Measurements from ENCODE around the gene FNDC3A. TPM values are rescaled to one million over a fixed set of nuclear protein-coding genes. Genes with fewer than 3 reads are reported as not detected.

FNDC3A gene
- total RNA-seq, 1 experiment from 2014 or later = 49.3 TPM

- DNase-seq (ENCODE audit: low spot score) = no peak
- intact Hi-C loops (cut with micrococcal nuclease; ENCODE audit: unreplicated experiment) = no loop called here
- peak overlapping the region; percentile 81 for H3K4me3 ChIP-seq (ENCODE audit: low read depth, low read length, poor library complexity, severe bottlenecking)
- H3K27ac ChIP-seq (ENCODE audit: low read depth, low read length, poor library complexity, severe bottlenecking) = peak overlapping the region; percentile 70
- ChIA-PET POLR2A (ENCODE audit: low non-redundant PET) (no interaction called here), CTCF (no interaction called here)
- BruUV-seq (replicated peaks) = no TSS peak
- no peak for TF ChIP-seq EZH2 (IDR thresholded peaks at IDR 0.05; ENCODE audit: borderline replicate concordance, low read depth, low read length, poor library complexity, severe bottlenecking)
- no peak for TF ChIP-seq CTCF (conservative IDR thresholded peaks at IDR 0.05; ENCODE audit: low read depth, low read length)
- no peaks in the 10 kb centered on the region for H3K36me3 ChIP-seq (ENCODE audit: insufficient read depth, low read length, poor library complexity, severe bottlenecking)
- H3K27me3 ChIP-seq (replicated peaks; ENCODE audit: insufficient read depth, low read depth, low read length, poor library complexity) = peaks cover 21% of the 10 kb centered on the region
- H3K9me3 ChIP-seq (ENCODE audit: low read depth, low read length, poor library complexity, severe bottlenecking) = no peaks in the 10 kb centered on the region
- no peaks in the 10 kb centered on the region for H3K4me1 ChIP-seq (ENCODE audit: insufficient read depth, low read length, poor library complexity, severe bottlenecking)
Measured at GRCh38 chr13:49248622-49249002, 272.9 kb downstream of the FNDC3A start.

GRCh38 chr13:49251326-49251725 lies 275.6 kb downstream of the FNDC3A start:
- intact Hi-C loops (cut with micrococcal nuclease; ENCODE audit: unreplicated experiment) = no loop called here
- Histone ChIP-seq H3K27ac (ENCODE audit: low read depth, low read length, poor library complexity, severe bottlenecking) (no peak overlapping the region), H3K4me3 (ENCODE audit: low read depth, low read length, poor library complexity, severe bottlenecking) (no peak overlapping the region), H3K27me3 (replicated peaks; ENCODE audit: insufficient read depth, low read depth, low read length, poor library complexity) (no peaks in the 10 kb centered on the region), H3K36me3 (ENCODE audit: insufficient read depth, low read length, poor library complexity, severe bottlenecking) (peaks cover 12% of the 10 kb centered on the region), H3K4me1 (ENCODE audit: insufficient read depth, low read length, poor library complexity, severe bottlenecking) (no peaks in the 10 kb centered on the region), H3K9me3 (ENCODE audit: low read depth, low read length, poor library complexity, severe bottlenecking) (no peaks in the 10 kb centered on the region)
- CTCF ChIA-PET = no interaction called here
- DNase-seq (ENCODE audit: low spot score) = no peak
- POLR2A ChIA-PET (ENCODE audit: low non-redundant PET) = no interaction called here
- no peak for TF ChIP-seq EZH2 (IDR thresholded peaks at IDR 0.05; ENCODE audit: borderline replicate concordance, low read depth, low read length, poor library complexity, severe bottlenecking)
- no peak for TF ChIP-seq CTCF (conservative IDR thresholded peaks at IDR 0.05; ENCODE audit: low read depth, low read length)
- BruUV-seq (replicated peaks) = no TSS peak

GRCh38 chr13:49253310-49253709 lies 277.6 kb downstream of the FNDC3A start:
- H3K27ac ChIP-seq (ENCODE audit: low read depth, low read length, poor library complexity, severe bottlenecking) = no peak overlapping the region

More at GRCh38 chr13:49253310-49253709, 277.6 kb downstream of the FNDC3A start:
- H3K9me3 ChIP-seq (ENCODE audit: low read depth, low read length, poor library complexity, severe bottlenecking) = no peaks in the 10 kb centered on the region
- H3K27me3 ChIP-seq (replicated peaks; ENCODE audit: insufficient read depth, low read depth, low read length, poor library complexity) = no peaks in the 10 kb centered on the region
- peaks cover 16% of the 10 kb centered on the region for H3K36me3 ChIP-seq (ENCODE audit: insufficient read depth, low read length, poor library complexity, severe bottlenecking)
- ChIA-PET POLR2A (ENCODE audit: low non-redundant PET) (no interaction called here), CTCF (no interaction called here)
- no peak overlapping the region for H3K4me3 ChIP-seq (ENCODE audit: low read depth, low read length, poor library complexity, severe bottlenecking)
- TF ChIP-seq EZH2 (IDR thresholded peaks at IDR 0.05; ENCODE audit: borderline replicate concordance, low read depth, low read length, poor library complexity, severe bottlenecking) (no peak), CTCF (conservative IDR thresholded peaks at IDR 0.05; ENCODE audit: low read depth, low read length) (no peak)
- intact Hi-C loops (cut with micrococcal nuclease; ENCODE audit: unreplicated experiment) = no loop called here
- BruUV-seq (replicated peaks) = no TSS peak
- no peaks in the 10 kb centered on the region for H3K4me1 ChIP-seq (ENCODE audit: insufficient read depth, low read length, poor library complexity, severe bottlenecking)
- no peak for DNase-seq (ENCODE audit: low spot score)
